KOPT-K1 (cell line): ENCODE measurements around the gene USP5.
"Not testable (repeated sequence)": the region's sequence is repeated elsewhere in the genome, so short reads cannot be mapped to it uniquely, and the experiment has no call there.

Source experiments
- H3K27ac ChIP-seq: fragments of 200-600 bp; sonication (generic); 2 replicates; pipeline ENCODE4 v1.5.1; 2016; ENCODE audit warnings: antibody characterized with exemption, mild to moderate bottlenecking, low read depth, low read length; ENCODE audit not compliant: poor library complexity, severe bottlenecking
- H3K36me3 ChIP-seq: fragments of 200-600 bp; sonication (generic); 2 replicates; pipeline ENCODE4 v1.5.1; 2017; ENCODE audit warnings: antibody characterized with exemption, mild to moderate bottlenecking, low read length, moderate library complexity; ENCODE audit not compliant: insufficient read depth
- H3K9me3 ChIP-seq: fragments of 200-600 bp; sonication (generic); 2 replicates; pipeline ENCODE4 v1.5.1; 2017; ENCODE audit warnings: antibody characterized with exemption, low read length, mild to moderate bottlenecking; ENCODE audit not compliant: insufficient read depth, poor library complexity, severe bottlenecking

Gene USP5

GRCh38 chr12:6896846-6897435 lies 45.0 kb downstream of the USP5 start:
- Histone ChIP-seq H3K36me3 (no peaks in the 10 kb centered on the region), H3K9me3 (no peaks in the 10 kb centered on the region), H3K27ac (no peak overlapping the region)

GRCh38 chr12:6899427-6899826 lies 47.5 kb downstream of the USP5 start:
- Histone ChIP-seq H3K9me3 (no peaks in the 10 kb centered on the region), H3K27ac (no peak overlapping the region), H3K36me3 (no peaks in the 10 kb centered on the region)

- Histone ChIP-seq H3K9me3 (no peaks in the 10 kb centered on the region), H3K27ac (no peak overlapping the region), H3K36me3 (no peaks in the 10 kb centered on the region)
Observed at GRCh38 chr12:6899837-6900519, 48.0 kb downstream of the USP5 start.

GRCh38 chr12:6902448-6902847 lies 50.5 kb downstream of the USP5 start:
- H3K27ac ChIP-seq: no peak overlapping the region
- H3K9me3 ChIP-seq: no peaks in the 10 kb centered on the region
- H3K36me3 ChIP-seq: no peaks in the 10 kb centered on the region

GRCh38 chr12:6903722-6904121 lies 51.8 kb downstream of the USP5 start:
- Histone ChIP-seq H3K36me3 (no peaks in the 10 kb centered on the region), H3K27ac (no peak overlapping the region), H3K9me3 (no peaks in the 10 kb centered on the region)

GRCh38 chr12:6904280-6905276 lies 52.6 kb downstream of the USP5 start, which contains the start of gene LRRC23:
Gene LRRC23, plus strand, starts transcription at chr12:6904822. Its CDS starts 812 bp downstream, at chr12:6905634.
- no peaks in the 10 kb centered on the region for H3K36me3 ChIP-seq
- peak within 1 kb of the TSS; percentile 50 for H3K27ac ChIP-seq
- H3K9me3 ChIP-seq: no peaks in the 10 kb centered on the region

GRCh38 chr12:6905414-6906040 lies 53.6 kb downstream of the USP5 start:
- Histone ChIP-seq H3K27ac (peak overlapping the region; percentile 50), H3K9me3 (no peaks in the 10 kb centered on the region), H3K36me3 (no peaks in the 10 kb centered on the region)

GRCh38 chr12:6908141-6908540 lies 56.2 kb downstream of the USP5 start:
- not testable (repeated sequence) for H3K36me3 ChIP-seq, H3K27ac ChIP-seq, H3K9me3 ChIP-seq

- Histone ChIP-seq H3K9me3 (no peaks in the 10 kb centered on the region), H3K36me3 (no peaks in the 10 kb centered on the region)
Observed at GRCh38 chr12:6909421-6910145, 57.6 kb downstream of the USP5 start.

GRCh38 chr12:6912164-6912935 lies 60.4 kb downstream of the USP5 start:
- Histone ChIP-seq H3K9me3 (no peaks in the 10 kb centered on the region), H3K36me3 (peaks cover 16% of the 10 kb centered on the region), H3K27ac (no peak overlapping the region)

More at GRCh38 chr12:6909421-6910145, 57.6 kb downstream of the USP5 start:
- H3K27ac ChIP-seq: no peak overlapping the region

- peak within 1 kb of the TSS; percentile 51 for H3K27ac ChIP-seq
- H3K36me3 ChIP-seq: peaks cover 34% of the 10 kb centered on the region
- no peaks in the 10 kb centered on the region for H3K9me3 ChIP-seq
Observed at GRCh38 chr12:6914246-6914946, 62.4 kb downstream of the USP5 start, which contains the start of gene ENO2. Gene ENO2, plus strand, starts transcription at chr12:6914580. Its CDS starts 1,253 bp downstream, at chr12:6915833.

GRCh38 chr12:6914947-6915788 lies 63.2 kb downstream of the USP5 start:
- Histone ChIP-seq H3K9me3 (no peaks in the 10 kb centered on the region), H3K27ac (peak overlapping the region; percentile 51), H3K36me3 (peaks cover 41% of the 10 kb centered on the region)
